H1 (cell line): ENCODE measurements around the gene DDX3X. TPM values are rescaled to one million over a fixed set of nuclear protein-coding genes. Genes with fewer than 3 reads are reported as not detected.

Experiments used
- CTCF ChIA-PET: fragments of 300-600 bp; sonication (Branson Sonifier 250); formaldehyde crosslinking; loops from one replicate; lab custom pipeline; 2021; ENCODE audit not compliant: partially characterized antibody; lab: Charles Lee
- POLR2A ChIA-PET: fragments of 300-600 bp; sonication (Branson Sonifier 250); formaldehyde crosslinking; loops from one replicate; lab custom pipeline; 2021; ENCODE audit warnings: inconsistent platforms; ENCODE audit not compliant: partially characterized antibody; lab: Charles Lee
- DNase-seq, 2 experiments: peaks; one replicate each; pipeline versions ENCODE4 v3.0.0 to v3.0.0-alpha.2; 2010 to 2022; ENCODE audit warnings: low spot score in 2 of 2, low read depth in 1 of 2, mixed read lengths in 1 of 2
- FAIRE-seq: peaks from 2 replicates; lab custom pipeline; 2011; peaks lifted over from hg19 to GRCh38; lab: Jason Lieb, UNC
- H2AFZ ChIP-seq: 2 replicates; pipeline ENCODE4 v1.8.1; 2012; ENCODE audit warnings: low read length, inconsistent platforms
- H2AK5ac ChIP-seq: 2 replicates; pipeline ENCODE4 v1.6.1; 2013; ENCODE audit warnings: low read depth, low read length
- H2BK120ac ChIP-seq: replicated peaks from 2 replicates; pipeline ENCODE3; 2013; ENCODE audit warnings: low read depth, low read length, inconsistent platforms
- H2BK12ac ChIP-seq: 2 replicates; pipeline ENCODE4 v1.6.1; 2013; ENCODE audit warnings: low read depth, low read length
- H2BK15ac ChIP-seq: 2 replicates; pipeline ENCODE4 v1.6.1; 2013; ENCODE audit warnings: low read length
- H2BK20ac ChIP-seq: 2 replicates; pipeline ENCODE4 v1.6.1; 2013; ENCODE audit warnings: low read length
- H2BK5ac ChIP-seq: 2 replicates; pipeline ENCODE4 v1.6.1; 2013; ENCODE audit warnings: low read depth, low read length
- H3K14ac ChIP-seq: 2 replicates; pipeline ENCODE4 v1.6.1; 2013; ENCODE audit warnings: inconsistent platforms; ENCODE audit not compliant: insufficient read length
- H3K18ac ChIP-seq: 2 replicates; pipeline ENCODE4 v1.6.1; 2013; ENCODE audit warnings: low read length; ENCODE audit errors: extremely low read depth
- H3K23ac ChIP-seq: 2 replicates; pipeline ENCODE4 v1.6.1; 2013; ENCODE audit warnings: inconsistent platforms; ENCODE audit not compliant: insufficient read length
- H3K23me2 ChIP-seq: 2 replicates; pipeline ENCODE4 v1.6.1; 2013; ENCODE audit warnings: low read depth, low read length
- H3K27ac ChIP-seq: 2 replicates; pipeline ENCODE4 v1.6.1; 2011; ENCODE audit warnings: low read depth, low read length, inconsistent platforms
- H3K27me3 ChIP-seq, 4 experiments: replicated peaks in 1 of 4; 1 replicate in 1 of 4; 2 replicates in 3 of 4; pipeline versions ENCODE4 v1.6.1 to v1.8.1; 2011 to 2013; ENCODE audit warnings: low read length in 3 of 4, mild to moderate bottlenecking in 3 of 4, inconsistent platforms in 2 of 4, mixed read lengths in 2 of 4, moderate library complexity in 1 of 4; ENCODE audit not compliant: control insufficient read depth in 3 of 4, insufficient read depth in 3 of 4; ENCODE audit errors: extremely low read depth in 1 of 4
- H3K36me3 ChIP-seq, 4 experiments: 2 replicates each; pipeline versions ENCODE4 v1.6.1 to v1.8.1; 2011 to 2013; ENCODE audit warnings: mild to moderate bottlenecking in 4 of 4, low read length in 3 of 4, moderate library complexity in 2 of 4, control low read depth in 1 of 4, inconsistent platforms in 1 of 4; ENCODE audit not compliant: insufficient read depth in 4 of 4, control insufficient read depth in 2 of 4
- H3K4ac ChIP-seq: replicated peaks from 2 replicates; pipeline ENCODE3; 2013; ENCODE audit warnings: low read length, low read depth, mixed read lengths, inconsistent platforms; ENCODE audit not compliant: insufficient read length
- H3K4me1 ChIP-seq, 4 experiments: replicated peaks in 1 of 4; 1 replicate in 1 of 4; 2 replicates in 3 of 4; pipeline versions ENCODE4 v1.6.1 to v1.8.1; 2011 to 2013; ENCODE audit warnings: low read length in 3 of 4, inconsistent platforms in 2 of 4, mixed read lengths in 1 of 4; ENCODE audit not compliant: insufficient read depth in 4 of 4, control insufficient read depth in 3 of 4
- H3K4me2 ChIP-seq, 2 experiments: 2 replicates each; pipeline versions ENCODE4 v1.6.1 to v1.8.1; 2011 to 2013; ENCODE audit warnings: low read depth in 2 of 2, low read length in 2 of 2, control low read depth in 1 of 2, inconsistent platforms in 1 of 2, mild to moderate bottlenecking in 1 of 2; ENCODE audit not compliant: insufficient read depth in 1 of 2
- H3K4me3 ChIP-seq, 4 experiments: fragments of 200-600, 300-600 bp in 1 of 4; sonication (generic), shearing (Covaris generic), sonication (Bioruptor Twin) in 1 of 4; 2 replicates each; pipeline versions ENCODE4 v1.5.1 to v1.8.1; 2011 to 2016; ENCODE audit warnings: low read length in 4 of 4, low read depth in 3 of 4, control low read depth in 2 of 4, inconsistent platforms in 2 of 4, mild to moderate bottlenecking in 2 of 4, mixed read lengths in 1 of 4, moderate library complexity in 1 of 4; ENCODE audit not compliant: insufficient read depth in 2 of 4; ENCODE audit errors: extremely low read depth in 1 of 4
- H3K56ac ChIP-seq: replicated peaks from 2 replicates; pipeline ENCODE3; 2013; ENCODE audit warnings: low read depth, mild to moderate bottlenecking, mixed read lengths, low read length, inconsistent platforms; ENCODE audit not compliant: insufficient read length
- H3K79me1 ChIP-seq: 2 replicates; pipeline ENCODE4 v1.6.1; 2013; ENCODE audit warnings: low read depth, low read length, control low read depth
- H3K79me2 ChIP-seq, 2 experiments: 2 replicates each; pipeline versions ENCODE4 v1.6.1 to v1.8.1; 2012 to 2013; ENCODE audit warnings: low read length in 2 of 2, mild to moderate bottlenecking in 2 of 2, inconsistent platforms in 1 of 2; ENCODE audit not compliant: insufficient read depth in 2 of 2, control insufficient read depth in 1 of 2
- H3K9ac ChIP-seq, 4 experiments: replicated peaks in 1 of 4; 1 replicate in 1 of 4; 2 replicates in 3 of 4; pipeline versions ENCODE4 v1.6.1 to v1.8.1; 2011 to 2013; ENCODE audit warnings: low read depth in 3 of 4, low read length in 3 of 4, control low read depth in 2 of 4, mild to moderate bottlenecking in 2 of 4, moderate library complexity in 2 of 4, inconsistent platforms in 1 of 4; ENCODE audit errors: extremely low read depth in 1 of 4
- H3K9me3 ChIP-seq, 2 experiments: 2 replicates each; pipeline versions ENCODE4 v1.6.1 to v1.8.1; 2012 to 2013; ENCODE audit warnings: mild to moderate bottlenecking in 2 of 2, moderate library complexity in 2 of 2, control low read depth in 1 of 2, inconsistent platforms in 1 of 2, low read depth in 1 of 2, low read length in 1 of 2, mixed read lengths in 1 of 2; ENCODE audit not compliant: insufficient read depth in 2 of 2
- H4K20me1 ChIP-seq, 2 experiments: replicated peaks in 1 of 2; 2 replicates each; pipeline versions ENCODE3 to v1.8.1; 2011 to 2013; ENCODE audit warnings: inconsistent platforms in 2 of 2, low read length in 2 of 2, mild to moderate bottlenecking in 1 of 2; ENCODE audit not compliant: insufficient read depth in 2 of 2, control insufficient read depth in 1 of 2
- H4K5ac ChIP-seq: 2 replicates; pipeline ENCODE4 v1.6.1; 2013; ENCODE audit warnings: low read length, low read depth, mixed read lengths, inconsistent platforms; ENCODE audit not compliant: insufficient read length
- H4K8ac ChIP-seq: 2 replicates; pipeline ENCODE4 v1.8.0; 2013; ENCODE audit warnings: mild to moderate bottlenecking, moderate library complexity, low read length, inconsistent platforms; ENCODE audit not compliant: insufficient read depth; ENCODE audit errors: extremely low read depth
- H4K91ac ChIP-seq: replicated peaks from 2 replicates; pipeline ENCODE3; 2013; ENCODE audit warnings: low read length, mixed read lengths, inconsistent platforms; ENCODE audit not compliant: insufficient read length
- ASH2L ChIP-seq: fragments of 200-600, 300-600 bp; sonication (generic); IDR thresholded peaks from one replicate; pipeline ENCODE4 v1.7.1; 2017; ENCODE audit warnings: low read length
- BRCA1 ChIP-seq: IDR thresholded peaks from 2 replicates; pipeline ENCODE4 v1.6.1; 2012; ENCODE audit warnings: low read depth, low read length, improper control_type of control experiment
- CHD2 ChIP-seq: IDR thresholded peaks from 2 replicates; pipeline ENCODE4 v1.6.1; 2012; ENCODE audit warnings: low read length, improper control_type of control experiment
- CREB1 ChIP-seq: IDR thresholded peaks from 2 replicates; pipeline ENCODE4 v1.6.1; 2012; ENCODE audit warnings: inconsistent platforms
- PHF8 ChIP-seq: fragments of 200-600 bp; sonication (generic); conservative IDR thresholded peaks from 2 replicates; pipeline ENCODE4 v1.7.1; 2012; ENCODE audit warnings: low read depth, mild to moderate bottlenecking, inconsistent platforms, low read length, moderate library complexity
- POLR2A ChIP-seq, 2 experiments: IDR thresholded peaks; 1 replicate in 1 of 2; 2 replicates in 1 of 2; pipeline ENCODE4 v1.6.1; 2011; ENCODE audit warnings: low read depth in 2 of 2, low read length in 2 of 2, mild to moderate bottlenecking in 2 of 2; ENCODE audit errors: control extremely low read depth in 1 of 2
- POLR2AphosphoS5 ChIP-seq: IDR thresholded peaks from 2 replicates; pipeline ENCODE4 v1.6.1; 2011; ENCODE audit warnings: low read depth, low read length
- SP2 ChIP-seq: IDR thresholded peaks from 2 replicates; pipeline ENCODE4 v1.6.1; 2012; ENCODE audit warnings: mild to moderate bottlenecking, low read length, inconsistent platforms
- TAF7 ChIP-seq: optimal IDR thresholded peaks from 2 replicates; pipeline ENCODE3; 2011; ENCODE audit warnings: low read depth, mild to moderate bottlenecking, inconsistent platforms, low read length, moderate library complexity, borderline replicate concordance
- WGBS, 2 experiments: shearing (Covaris generic) in 1 of 2; methylation state at CpG; one replicate each; pipeline versions ENCODE4 v1.1.6 to v1.1.7; 2013 to 2015; ENCODE audit warnings: low lambda C conversion rate in 2 of 2, mixed read lengths in 2 of 2, inconsistent platforms in 1 of 2, low coverage in 1 of 2, missing lambda C conversion rate in 1 of 2; ENCODE audit not compliant: insufficient replicate concordance in 2 of 2, insufficient coverage in 1 of 2, insufficient read length in 1 of 2; ENCODE audit errors: extremely low coverage in 1 of 2, missing lambda C conversion rate in 1 of 2; 5-methylcytosine and 5-hydroxymethylcytosine counted together
- long read RNA-seq, 2 experiments: library from RNA in 1 of 2; library from capped mRNA in 1 of 2; stranded (forward); transcript quantifications; one replicate each; pipeline ENCODE4 v2.0.0, GENCODE V29; 2021; ENCODE audit warnings: inconsistent platforms in 1 of 2
- polyA minus RNA-seq, 3 experiments: library from RNA; depleted of rRNA, polyadenylated mRNA; stranded (reverse); fragments of >200 nt; gene quantifications; 1 replicate in 2 of 3; 2 replicates in 1 of 3; pipeline ENCODE4 v1.2.3, GENCODE V29; 2011
- polyA plus RNA-seq, 7 experiments: library from polyadenylated mRNA; depleted of rRNA in 3 of 7; stranded (reverse) in 5 of 7; unstranded in 2 of 7; fragments of >200 nt in 5 of 7; fragments of 200-250 nt in 2 of 7; gene quantifications; 1 replicate in 5 of 7; 2 replicates in 1 of 7; 4 replicates in 1 of 7; pipeline versions ENCODE4 v1.2.1 to v1.2.3, GENCODE V29; 2011 to 2013; ENCODE audit warnings: missing spikeins in 2 of 7, mixed read lengths in 2 of 7
- total RNA-seq: library from RNA; stranded (reverse); fragmentation: NEBNext Ultra II Directional; extraction: Animal tissue kit (Norgen Biotek cat#: 25700); gene quantifications from 2 replicates; pipeline ENCODE4 v1.2.1, GENCODE V29; 2021

Gene DDX3X
- total RNA-seq (274 and 291 TPM in 2 replicates), polyA plus RNA-seq (2011; rRNA removed) (29.9 and 39.4 TPM in 2 replicates), polyA minus RNA-seq (2011; rRNA and poly(A)+ RNA removed) (141 and 144 TPM in 2 replicates)
- polyA plus RNA-seq (2011; cell fraction: cytosol; rRNA removed) = 70.9 TPM
- 49.5 TPM for polyA plus RNA-seq (2011; cell fraction: nucleus; rRNA removed)
- 115 to 172 TPM (median 160 TPM) in 4 replicates for polyA plus RNA-seq (2012, experiment 1 of 2)
- polyA plus RNA-seq (2012, experiment 2 of 2) = 9.3 TPM
- 102 TPM for polyA plus RNA-seq (2013, experiment 1 of 2)
- polyA plus RNA-seq (2013, experiment 2 of 2) = 98.2 TPM
- 124 TPM for polyA minus RNA-seq (2011; cell fraction: cytosol; rRNA and poly(A)+ RNA removed)
- 189 TPM for polyA minus RNA-seq (2011; cell fraction: nucleus; rRNA and poly(A)+ RNA removed)
- long read RNA-seq, experiment 1, full-length matches to known transcripts = 15 of 221 reads
- long read RNA-seq, experiment 1, partial matches to known transcripts = 75 of 221 reads
- long read RNA-seq, experiment 1, other reads (novel, unspliced or antisense) = 131 of 221 reads
- long read RNA-seq, experiment 2, full-length matches to known transcripts = 40 of 68 reads
- long read RNA-seq, experiment 2, partial matches to known transcripts = 26 of 68 reads
- long read RNA-seq, experiment 2, other reads (novel, unspliced or antisense) = 2 of 68 reads

DNA sequence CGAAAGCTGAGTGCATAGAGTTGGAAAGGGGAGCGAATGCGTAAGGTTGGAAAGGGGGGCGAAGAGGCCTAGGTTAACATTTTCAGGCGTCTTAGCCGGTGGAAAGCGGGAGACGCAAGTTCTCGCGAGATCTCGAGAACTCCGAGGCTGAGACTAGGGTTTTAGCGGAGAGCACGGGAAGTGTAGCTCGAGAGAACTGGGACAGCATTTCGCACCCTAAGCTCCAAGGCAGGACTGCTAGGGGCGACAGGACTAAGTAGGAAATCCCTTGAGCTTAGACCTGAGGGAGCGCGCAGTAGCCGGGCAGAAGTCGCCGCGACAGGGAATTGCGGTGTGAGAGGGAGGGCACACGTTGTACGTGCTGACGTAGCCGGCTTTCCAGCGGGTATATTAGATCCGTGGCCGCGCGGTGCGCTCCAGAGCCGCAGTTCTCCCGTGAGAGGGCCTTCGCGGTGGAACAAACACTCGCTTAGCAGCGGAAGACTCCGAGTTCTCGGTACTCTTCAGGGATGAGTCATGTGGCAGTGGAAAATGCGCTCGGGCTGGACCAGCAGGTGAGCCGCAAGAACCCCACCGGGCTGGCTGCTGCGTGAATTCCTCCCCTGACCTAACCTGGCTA is at the start of gene DDX3X:
Gene DDX3X (plus strand): TSS at position 419 of the 619 bp plus-strand sequence. CDS start 91 bp downstream, at position 510.
- Histone ChIP-seq H3K4ac (peak within 1 kb of the TSS; percentile 95), H3K18ac (peak within 1 kb of the TSS; percentile 87), H2BK120ac (peak within 1 kb of the TSS; percentile 38), H3K79me1 (no peaks in the 10 kb centered on the region), H3K4me1 (peaks cover 0 to 11% (median 5%) of the 10 kb centered on the region in 4 experiments; a peak in 4 of 7 replicates), H3K9me3 (no peaks in the 10 kb centered on the region), H2AFZ (peak within 1 kb of the TSS; percentile 82; the same call in 1 of the 2 replicates), H2BK15ac (no peak within 1 kb of the TSS), H2BK20ac (no peak within 1 kb of the TSS), H3K27ac (peak within 1 kb of the TSS; percentile 99), H4K20me1 (peaks cover 12 to 21% of the 10 kb centered on the region in 2 experiments), H3K27me3 (no peaks in the 10 kb centered on the region), H3K4me3 (peak within 1 kb of the TSS; percentile 66 to 99 (median 92)), H2BK5ac (peak within 1 kb of the TSS; percentile 99), H3K23ac (no peak within 1 kb of the TSS), H4K91ac (peak within 1 kb of the TSS; percentile 93), H3K36me3 (peaks cover 0 to 25% (median 0%) of the 10 kb centered on the region in 4 experiments; a peak in 3 of 8 replicates), H4K8ac (peak within 1 kb of the TSS; percentile 99), H3K14ac (peak within 1 kb of the TSS; percentile 34), H4K5ac (peak within 1 kb of the TSS; percentile 98), H2AK5ac (no peak within 1 kb of the TSS; the same call in 1 of the 2 replicates), H3K4me2 (peak within 1 kb of the TSS; percentile 75 to 86), H2BK12ac (peak within 1 kb of the TSS; percentile 94; the same call in 1 of the 2 replicates), H3K56ac (peak within 1 kb of the TSS; percentile 92), H3K23me2 (0 out of 2 replicates have a peak, but pooled peaks cover 2% of the 10 kb centered on the region), H3K9ac (peak within 1 kb of the TSS; percentile 97 to 99 (median 98)), H3K79me2 (peaks cover 33 to 57% of the 10 kb centered on the region in 2 experiments)
- FAIRE-seq (no peak), DNase-seq (peak in 1 of 2 experiments; percentile 79)
- ChIA-PET POLR2A (interaction anchor here (0.6 to 1.4 kb wide), 21 partner anchors 9 to 308 kb away, joined by 3 to 11 read pairs (median 3); partner anchors contain the start of gene NYX), CTCF (no interaction called here)
- 0% methylated on average over 34 of the region's 47 CpGs; no CpG with 5 or more reads in 1 of the 2 experiments for WGBS, 2 experiments
- TF ChIP-seq CREB1 (peak; percentile 61), SP2 (no peak), CHD2 (peak; percentile 84), POLR2AphosphoS5 (peak; percentile 99), POLR2A (IDR thresholded peaks at IDR 0.05; ENCODE audit: control extremely low read depth in 1 of 2, low read depth in 2 of 2, low read length in 2 of 2) (peak; percentile 97 to 100), TAF7 (peak; percentile 87), BRCA1 (peak; percentile 60), PHF8 (peak; percentile 82), ASH2L (peak; percentile 5)
